HepG2 (cell line): Measurements from ENCODE around the gene QRFP. TPM values are rescaled to one million over a fixed set of nuclear protein-coding genes. Genes with fewer than 3 reads are reported as not detected.

Source experiments
- ATAC-seq: fragments of 200-7000 bp; cut with Tn5 transposase; 3 replicates; pipeline ENCODE4 v1.9.1; 2020; ENCODE audit warnings: mild to moderate bottlenecking, moderate library complexity
- BruUV-seq: library from RNA; stranded (reverse); fragments of 400-500 nt; replicated peaks from 2 replicates; lab custom pipeline; 2021; lab: Mats Ljungman, UMichigan
- CTCF ChIA-PET: fragments of 300-600 bp; formaldehyde crosslinking; extraction: SDS; loops from one replicate; lab custom pipeline; 2021; ENCODE audit warnings: low total read pairs, inconsistent platforms, low intra/inter-chr PET ratio; lab: Yijun Ruan, JAX
- POLR2A ChIA-PET: fragments of 350-600 bp; sonication (Branson Sonifier 250); formaldehyde crosslinking; loops from one replicate; lab custom pipeline; 2020; ENCODE audit warnings: antibody characterized with exemption, inconsistent platforms; lab: Yijun Ruan, JAX
- DNase-seq: peaks from one replicate; pipeline ENCODE4 v3.0.0-alpha.2; 2015; ENCODE audit warnings: low spot score
- FAIRE-seq: peaks from 3 replicates; lab custom pipeline; 2011; peaks lifted over from hg19 to GRCh38; lab: Jason Lieb, UNC
- H2AFZ ChIP-seq: one replicate; pipeline ENCODE4 v1.6.1; 2011; ENCODE audit warnings: low read length, inconsistent platforms
- H3K27ac ChIP-seq: fragments of 300-600 bp; 3 replicates; pipeline ENCODE4 v1.8.0; 2011; ENCODE audit warnings: mixed run types, mild to moderate bottlenecking, mixed read lengths, low read length, inconsistent platforms; ENCODE audit not compliant: insufficient read depth; ENCODE audit errors: extremely low read length
- H3K27me3 ChIP-seq, 2 experiments: fragments of 200-600 bp in 1 of 2; 2 replicates in 1 of 2; 3 replicates in 1 of 2; pipeline versions ENCODE4 v1.6.0 to v1.8.0; 2011; ENCODE audit warnings: low read length in 2 of 2, mild to moderate bottlenecking in 2 of 2, moderate library complexity in 2 of 2, inconsistent platforms in 1 of 2; ENCODE audit not compliant: insufficient read depth in 2 of 2, control insufficient read depth in 1 of 2
- H3K36me3 ChIP-seq, 2 experiments: fragments of 200-600 bp in 1 of 2; replicated peaks in 1 of 2; 2 replicates in 1 of 2; 3 replicates in 1 of 2; pipeline versions ENCODE4 v1.5.1 to v1.8.0; 2011; ENCODE audit warnings: low read length in 2 of 2, inconsistent platforms in 1 of 2; ENCODE audit not compliant: insufficient read depth in 2 of 2, control insufficient read depth in 1 of 2
- H3K4me1 ChIP-seq: 2 replicates; pipeline ENCODE4 v1.5.1; 2012; ENCODE audit warnings: low read length, inconsistent platforms; ENCODE audit not compliant: insufficient read depth
- H3K4me2 ChIP-seq: 2 replicates; pipeline ENCODE4 v1.6.0; 2011; ENCODE audit warnings: low read depth, low read length, inconsistent platforms
- H3K4me3 ChIP-seq, 3 experiments: fragments of 200-600 bp in 1 of 3; sonication (generic), shearing (Covaris generic) in 1 of 3; replicated peaks in 1 of 3; 2 replicates each; pipeline ENCODE4 v1.5.1; 2011 to 2016; ENCODE audit warnings: low read length in 3 of 3, inconsistent platforms in 2 of 3, low read depth in 2 of 3, mild to moderate bottlenecking in 2 of 3, control low read depth in 1 of 3, mixed read lengths in 1 of 3; ENCODE audit not compliant: insufficient read depth in 1 of 3
- H3K79me2 ChIP-seq: one replicate; pipeline ENCODE4 v1.6.1; 2011; ENCODE audit warnings: low read length, inconsistent platforms; ENCODE audit not compliant: insufficient read depth
- H3K9ac ChIP-seq: 2 replicates; pipeline ENCODE4 v1.6.0; 2011; ENCODE audit warnings: mild to moderate bottlenecking, low read depth, low read length, inconsistent platforms; ENCODE audit not compliant: insufficient read depth
- H3K9me3 ChIP-seq: 2 replicates; pipeline ENCODE4 v1.5.1; 2012; ENCODE audit warnings: mild to moderate bottlenecking, low read length
- H4K20me1 ChIP-seq: 2 replicates; pipeline ENCODE4 v1.6.0; 2011; ENCODE audit warnings: inconsistent platforms, mild to moderate bottlenecking, low read length, moderate library complexity; ENCODE audit not compliant: insufficient read depth
- ZNF687 ChIP-seq: sonication (generic); formaldehyde crosslinking; IDR thresholded peaks from 2 replicates; pipeline ENCODE4 v1.5.1; 2020; ENCODE audit warnings: mild to moderate bottlenecking, missing genetic modification reagents, moderate library complexity
- ZNF768 ChIP-seq: sonication (generic); formaldehyde crosslinking; IDR thresholded peaks from 2 replicates; pipeline ENCODE4 v1.4.0; 2020; ENCODE audit warnings: missing genetic modification reagents
- WGBS: methylation state at CpG from one replicate; pipeline ENCODE4 v1.1.6; 2017; ENCODE audit warnings: low lambda C conversion rate; 5-methylcytosine and 5-hydroxymethylcytosine counted together
- in situ Hi-C: cut with HindIII; loops from 2 replicates; pipeline ENCODE4 v1.10.0; 2017; ENCODE audit warnings: low pct_unique_long_range_greater_than_20kb; ENCODE audit not compliant: extremely low pct_ligation_motif_present
- intact Hi-C: fragments of 100-400 bp; cut with micrococcal nuclease; formaldehyde crosslinking; loops from one replicate; pipeline ENCODE4 v1.10.0; 2022; ENCODE audit not compliant: unreplicated experiment
- polyA plus RNA-seq, 8 experiments: library from polyadenylated mRNA; depleted of rRNA in 3 of 8; stranded (reverse) in 7 of 8; unstranded in 1 of 8; fragments of >200 nt; fragmentation: Illumina TruSeq in 4 of 8; extraction: Trizol in 4 of 8; gene quantifications; 2 replicates each; pipeline versions ENCODE4 v1.2.1 to v1.2.3, GENCODE V29; 2011 to 2016; ENCODE audit warnings: low read depth in 4 of 8, missing spikeins in 1 of 8, mixed read lengths in 1 of 8; ENCODE audit not compliant: insufficient read depth in 1 of 8
- total RNA-seq, 5 experiments: library from RNA; depleted of rRNA; stranded (reverse); fragments of >200 nt; fragmentation: Illumina TruSeq; extraction: Trizol; gene quantifications; 2 replicates each; pipeline ENCODE4 v1.2.3, GENCODE V29; 2016; ENCODE audit warnings: low read depth in 1 of 5
- TF ChIP-seq, protein P1 (sequence below), 2 experiments: fragments of 450-650 bp in 1 of 2; sonication (generic) in 1 of 2; formaldehyde crosslinking; IDR thresholded peaks; 2 replicates each; pipeline versions ENCODE4 v1.5.0 to v1.8.0; 2020 to 2022; ENCODE audit warnings: mild to moderate bottlenecking in 1 of 2, missing genetic modification reagents in 1 of 2

The QRFP gene
- total and polyA plus RNA-seq, 2 of the 13 experiments (the other 11 are each of a cell fraction or from before 2014, with no cell fraction given) = not detected

DNA sequence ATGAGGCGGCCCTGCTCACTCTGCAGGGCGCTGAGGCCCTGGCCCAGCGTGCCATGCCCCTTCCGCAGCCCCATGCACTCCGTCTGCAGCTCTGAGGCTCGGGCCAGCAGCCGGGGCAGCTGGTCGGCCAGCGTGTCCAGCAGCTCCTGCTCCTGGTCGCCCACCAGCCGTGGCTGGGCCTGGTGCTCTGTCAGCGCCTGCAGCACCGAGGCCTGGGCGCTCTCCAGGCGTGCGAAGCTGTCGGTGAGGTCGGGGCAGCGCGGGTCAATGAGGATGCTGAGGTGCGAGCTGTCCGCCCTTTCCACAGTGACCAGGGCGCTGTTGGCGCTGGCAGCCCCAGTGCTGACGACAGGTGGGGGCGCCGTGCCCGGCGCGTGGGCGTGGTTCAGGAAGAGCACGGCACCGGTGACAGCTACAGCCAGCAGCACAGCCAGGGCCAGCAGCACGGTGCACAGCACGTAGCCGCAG lies 33.0 kb upstream of the QRFP start:
- ChIA-PET POLR2A (no interaction called here), CTCF (no interaction called here)
- ATAC-seq (peak; percentile 4; the same call in 1 of the 3 replicates), DNase-seq (no peak), FAIRE-seq (no peak)
- Histone ChIP-seq H2AFZ (no peak overlapping the region), H3K9me3 (no peaks in the 10 kb centered on the region), H3K9ac (no peak overlapping the region), H3K4me1 (peaks cover 33% of the 10 kb centered on the region), H3K27me3 (peaks cover 17 to 95% of the 10 kb centered on the region in 2 experiments), H4K20me1 (no peaks in the 10 kb centered on the region), H3K36me3 (no peaks in the 10 kb centered on the region), H3K4me3 (no peak overlapping the region), H3K27ac (no peak overlapping the region), H3K79me2 (no peaks in the 10 kb centered on the region), H3K4me2 (no peak overlapping the region)
- intact Hi-C loops (no loop called here), in situ Hi-C loops (no loop called here)
- 27% methylated on average over 15 of the region's 36 CpGs for WGBS
- TF ChIP-seq ZNF768 (CRISPR knock-in tag) = peak; percentile 14; the same call in 1 of the 2 replicates
- TF ChIP-seq ZNF687 (CRISPR knock-in tag) = 0 out of 2 replicates have a peak, but pooled peaks have one; percentile 11
- TF ChIP-seq, protein P1, sequence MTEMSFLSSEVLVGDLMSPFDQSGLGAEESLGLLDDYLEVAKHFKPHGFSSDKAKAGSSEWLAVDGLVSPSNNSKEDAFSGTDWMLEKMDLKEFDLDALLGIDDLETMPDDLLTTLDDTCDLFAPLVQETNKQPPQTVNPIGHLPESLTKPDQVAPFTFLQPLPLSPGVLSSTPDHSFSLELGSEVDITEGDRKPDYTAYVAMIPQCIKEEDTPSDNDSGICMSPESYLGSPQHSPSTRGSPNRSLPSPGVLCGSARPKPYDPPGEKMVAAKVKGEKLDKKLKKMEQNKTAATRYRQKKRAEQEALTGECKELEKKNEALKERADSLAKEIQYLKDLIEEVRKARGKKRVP (CRISPR knock-in tag; IDR thresholded peaks at IDR 0.05) = no peak
- no TSS peak for BruUV-seq
